Astrocyte (in vitro differentiated cells and primary cell): ENCODE results near the gene INPPL1. TPM values are rescaled to one million over a fixed set of nuclear protein-coding genes. Genes with fewer than 3 reads are reported as not detected.

Source experiments
- DNase-seq: peaks from one replicate; pipeline ENCODE4 v3.0.0-alpha.2; 2010; ENCODE audit warnings: low read depth
- FAIRE-seq: peaks from 2 replicates; lab custom pipeline; 2011; peaks lifted over from hg19 to GRCh38; lab: Jason Lieb, UNC
- H2AFZ ChIP-seq: 2 replicates; pipeline ENCODE4 v1.6.0; 2012; ENCODE audit warnings: low read depth, low read length, inconsistent platforms
- H3K27ac ChIP-seq: 2 replicates; pipeline ENCODE4 v1.5.1; 2011; ENCODE audit warnings: low read depth, low read length, inconsistent platforms
- H3K27me3 ChIP-seq: 2 replicates; pipeline ENCODE4 v1.6.0; 2011; ENCODE audit warnings: low read length, inconsistent platforms; ENCODE audit not compliant: insufficient read depth
- H3K36me3 ChIP-seq: 2 replicates; pipeline ENCODE4 v1.5.1; 2011; ENCODE audit warnings: low read length, inconsistent platforms; ENCODE audit not compliant: insufficient read depth
- H3K4me1 ChIP-seq: 2 replicates; pipeline ENCODE4 v1.5.1; 2011; ENCODE audit warnings: low read length, inconsistent platforms; ENCODE audit not compliant: insufficient read depth
- H3K4me2 ChIP-seq: 2 replicates; pipeline ENCODE4 v1.6.0; 2012; ENCODE audit warnings: low read length, inconsistent platforms
- H3K4me3 ChIP-seq: 2 replicates; pipeline ENCODE4 v1.5.1; 2011; ENCODE audit warnings: low read depth, mild to moderate bottlenecking, low read length, inconsistent platforms; ENCODE audit not compliant: insufficient read depth
- H3K79me2 ChIP-seq: 2 replicates; pipeline ENCODE4 v1.6.0; 2012; ENCODE audit warnings: mild to moderate bottlenecking, low read length, inconsistent platforms; ENCODE audit not compliant: insufficient read depth
- H3K9ac ChIP-seq: 2 replicates; pipeline ENCODE4 v1.6.0; 2012; ENCODE audit warnings: mild to moderate bottlenecking, low read length, inconsistent platforms
- H3K9me3 ChIP-seq: 2 replicates; pipeline ENCODE4 v1.5.1; 2012; ENCODE audit warnings: low read depth, mild to moderate bottlenecking, low read length, inconsistent platforms; ENCODE audit not compliant: insufficient read depth
- H4K20me1 ChIP-seq: 2 replicates; pipeline ENCODE4 v1.6.0; 2012; ENCODE audit warnings: low read length, inconsistent platforms; ENCODE audit not compliant: insufficient read depth
- H3K27ac Mint-ChIP-seq: one replicate; pipeline ENCODE4 v1.8.0; 2021; ENCODE audit warnings: mild to moderate bottlenecking, mixed read lengths; ENCODE audit not compliant: unreplicated experiment
- H3K27me3 Mint-ChIP-seq: one replicate; pipeline ENCODE4 v1.8.0; 2021; ENCODE audit warnings: low read depth, mixed read lengths; ENCODE audit not compliant: unreplicated experiment
- H3K36me3 Mint-ChIP-seq: one replicate; pipeline ENCODE4 v1.8.0; 2021; ENCODE audit warnings: low read depth, mixed read lengths; ENCODE audit not compliant: unreplicated experiment
- H3K4me1 Mint-ChIP-seq: one replicate; pipeline ENCODE4 v1.8.0; 2021; ENCODE audit warnings: low read depth, mixed read lengths; ENCODE audit not compliant: unreplicated experiment
- H3K4me3 Mint-ChIP-seq: one replicate; pipeline ENCODE4 v1.8.0; 2021; ENCODE audit warnings: mild to moderate bottlenecking, moderate library complexity, mixed read lengths; ENCODE audit not compliant: unreplicated experiment
- H3K9me3 Mint-ChIP-seq: one replicate; pipeline ENCODE4 v1.8.0; 2021; ENCODE audit warnings: mild to moderate bottlenecking, mixed read lengths; ENCODE audit not compliant: unreplicated experiment
- CTCF ChIP-seq: IDR thresholded peaks from 2 replicates; pipeline ENCODE4 v1.5.1; 2011; ENCODE audit warnings: low read depth, mild to moderate bottlenecking, inconsistent platforms, low read length, moderate library complexity; ENCODE audit not compliant: insufficient read depth
- EZH2 ChIP-seq: IDR thresholded peaks from 2 replicates; pipeline ENCODE4 v1.6.1; 2012; ENCODE audit warnings: mild to moderate bottlenecking, low read length, inconsistent platforms; ENCODE audit not compliant: insufficient read depth
- total RNA-seq: library from RNA; stranded (reverse); gene quantifications from 2 replicates; pipeline ENCODE4 v1.2.1, GENCODE V29; 2021

The INPPL1 gene
- total RNA-seq, 1 donor from 2014 or later: 276 TPM

DNA sequence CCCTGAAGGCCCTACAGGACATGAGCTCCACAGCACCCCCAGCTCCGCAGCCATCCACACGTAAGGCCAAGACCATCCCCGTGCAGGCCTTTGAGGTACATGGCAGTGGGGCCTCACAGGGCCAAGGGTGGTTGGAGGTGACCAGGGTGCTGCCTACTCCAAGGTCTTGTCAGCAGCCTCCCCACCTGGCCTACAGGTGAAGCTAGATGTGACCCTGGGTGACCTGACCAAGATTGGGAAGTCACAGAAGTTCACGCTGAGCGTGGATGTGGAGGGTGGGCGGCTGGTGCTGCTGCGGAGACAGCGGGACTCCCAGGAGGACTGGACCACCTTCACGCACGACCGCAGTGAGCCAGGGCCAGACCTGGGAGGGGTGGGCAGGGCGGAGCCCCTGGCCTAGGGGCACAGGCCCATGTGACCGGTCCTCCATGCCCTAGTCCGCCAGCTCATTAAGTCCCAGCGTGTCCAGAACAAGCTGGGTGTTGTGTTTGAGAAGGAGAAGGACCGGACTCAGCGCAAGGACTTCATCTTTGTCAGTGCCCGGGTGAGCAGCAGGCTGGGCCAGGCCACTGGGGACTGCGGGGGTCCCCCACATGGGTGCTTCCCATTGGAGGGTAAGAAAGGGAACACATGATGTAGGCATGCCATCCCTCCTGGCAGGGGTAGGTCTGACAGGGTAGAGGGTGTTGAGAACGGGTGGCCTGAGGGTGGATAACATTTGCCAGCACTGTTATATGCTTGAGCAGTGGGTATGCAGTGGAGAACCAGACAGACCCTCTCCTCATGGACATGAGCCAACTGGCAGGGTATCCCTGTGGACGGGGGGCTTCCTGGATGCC is 5.6 kb downstream of the INPPL1 start:
- FAIRE-seq: no peak
- no peak for TF ChIP-seq EZH2
- no peak for TF ChIP-seq CTCF
- peaks cover 22% of the 10 kb centered on the region for H3K4me1 ChIP-seq
- peaks cover 41% of the 10 kb centered on the region for H3K36me3 ChIP-seq
- peaks cover 99% of the 10 kb centered on the region for H4K20me1 ChIP-seq
- H3K9ac ChIP-seq: no peak overlapping the region
- Mint-ChIP-seq H3K27me3 (no peaks in the 10 kb centered on the region), H3K9me3 (no peaks in the 10 kb centered on the region), H3K27ac (no peak overlapping the region), H3K4me3 (no peak overlapping the region), H3K36me3 (peaks cover 27% of the 10 kb centered on the region), H3K4me1 (peaks cover 16% of the 10 kb centered on the region)
- no peak overlapping the region for H3K4me3 ChIP-seq
- H3K4me2 ChIP-seq: no peak overlapping the region
- no peak overlapping the region for H3K27ac ChIP-seq
- H3K27me3 ChIP-seq: no peaks in the 10 kb centered on the region
- no peaks in the 10 kb centered on the region for H3K9me3 ChIP-seq
- H2AFZ ChIP-seq: no peak overlapping the region
- no peak for DNase-seq
- peaks cover 57% of the 10 kb centered on the region for H3K79me2 ChIP-seq

DNA sequence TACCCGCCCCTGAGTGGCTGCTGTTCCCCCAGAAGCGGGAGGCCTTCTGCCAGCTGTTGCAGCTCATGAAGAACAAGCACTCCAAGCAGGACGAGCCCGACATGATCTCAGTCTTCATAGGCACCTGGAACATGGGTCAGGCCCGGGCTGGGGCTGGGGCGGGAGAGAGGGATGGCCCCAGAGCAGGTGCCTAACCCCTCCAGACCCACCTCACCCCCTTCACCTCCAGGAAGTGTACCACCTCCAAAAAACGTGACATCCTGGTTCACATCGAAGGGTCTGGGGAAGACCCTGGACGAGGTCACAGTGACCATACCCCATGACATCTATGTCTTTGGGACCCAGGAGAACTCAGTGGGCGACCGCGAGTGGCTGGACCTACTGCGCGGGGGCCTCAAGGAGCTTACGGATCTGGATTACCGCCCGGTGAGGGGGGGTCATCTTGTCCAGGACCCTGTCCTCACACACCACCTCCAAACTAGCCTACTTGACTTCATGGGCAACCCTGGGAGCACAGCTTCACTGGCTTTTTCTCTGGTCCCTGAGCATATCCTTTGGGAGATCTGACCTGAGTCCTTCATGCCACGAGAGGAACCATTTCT is 6.3 kb downstream of the INPPL1 start:
- Histone ChIP-seq H2AFZ (no peak overlapping the region), H3K36me3 (peaks cover 46% of the 10 kb centered on the region), H3K9me3 (no peaks in the 10 kb centered on the region), H3K79me2 (peaks cover 50% of the 10 kb centered on the region), H3K4me1 (peaks cover 17% of the 10 kb centered on the region), H3K4me2 (no peak overlapping the region), H3K27me3 (no peaks in the 10 kb centered on the region), H3K27ac (no peak overlapping the region), H3K9ac (no peak overlapping the region), H4K20me1 (peaks cover 99% of the 10 kb centered on the region), H3K4me3 (no peak overlapping the region)
- TF ChIP-seq CTCF (no peak), EZH2 (no peak)
- H3K4me3 Mint-ChIP-seq: no peak overlapping the region
- no peaks in the 10 kb centered on the region for H3K9me3 Mint-ChIP-seq
- H3K36me3 Mint-ChIP-seq: peaks cover 27% of the 10 kb centered on the region
- H3K27ac Mint-ChIP-seq: peak overlapping the region; percentile 59
- H3K27me3 Mint-ChIP-seq: no peaks in the 10 kb centered on the region
- H3K4me1 Mint-ChIP-seq: peaks cover 13% of the 10 kb centered on the region
- no peak for DNase-seq
- FAIRE-seq: no peak
